ENCODE data around the gene OR2T1. TPM values are rescaled to one million over a fixed set of nuclear protein-coding genes. Genes with fewer than 3 reads are reported as not detected.

Gene OR2T1
- total and polyA plus RNA-seq, 2 of the 8 experiments (the other 6 are each of a cell fraction or from before 2014, with no cell fraction given): not detected

- H2BK20ac ChIP-seq (ENCODE audit: low read length): no peak overlapping the region
- H2BK120ac ChIP-seq (replicated peaks; ENCODE audit: low read depth, low read length): no peak overlapping the region
- H2AFZ ChIP-seq (ENCODE audit: low read length): no peak overlapping the region
- WGBS, 2 experiments (ENCODE audit: extremely low coverage in 1 of 2, insufficient coverage in 1 of 2, insufficient read length in 1 of 2, insufficient replicate concordance in 2 of 2, low coverage in 1 of 2, low lambda C conversion rate in 2 of 2, missing lambda C conversion rate in 1 of 2): 49% methylated on average over 3 of the region's 3 CpGs; no CpG with 5 or more reads in 1 of the 2 experiments
- H2BK5ac ChIP-seq (ENCODE audit: low read depth, low read length): no peak overlapping the region
- H4K8ac ChIP-seq (ENCODE audit: extremely low read depth, insufficient read depth, low read length): no peak overlapping the region
- H3K27ac ChIP-seq (ENCODE audit: low read depth, low read length): no peak overlapping the region
- TF ChIP-seq RAD21 (IDR thresholded peaks at IDR 0.05 in 1 of 2, conservative IDR thresholded peaks at IDR 0.05 in 1 of 2; ENCODE audit: low read depth in 2 of 2, low read length in 2 of 2) (no peak), CHD1 (IDR thresholded peaks at IDR 0.05; ENCODE audit: low read depth, low read length) (no peak), SAP30 (IDR thresholded peaks at IDR 0.05; ENCODE audit: insufficient read depth, insufficient replicate concordance, low read length) (no peak), CREB1 (IDR thresholded peaks at IDR 0.05) (no peak), EP300 (IDR thresholded peaks at IDR 0.05; ENCODE audit: borderline replicate concordance in 1 of 2, low read depth in 2 of 2, low read length in 2 of 2) (no peak), POLR2AphosphoS5 (IDR thresholded peaks at IDR 0.05; ENCODE audit: low read depth, low read length) (no peak), NANOG (IDR thresholded peaks at IDR 0.05; ENCODE audit: insufficient read depth, low read depth, low read length, poor library complexity, severe bottlenecking) (no peak), ASH2L (IDR thresholded peaks at IDR 0.05; ENCODE audit: low read length) (no peak)
- H3K56ac ChIP-seq (replicated peaks; ENCODE audit: insufficient read length, low read depth, low read length): no peak overlapping the region
- no peaks in the 10 kb centered on the region for H3K4me1 ChIP-seq (replicated peaks in 1 of 4; ENCODE audit: control insufficient read depth in 3 of 4, insufficient read depth in 4 of 4, low read length in 3 of 4)
- no peak overlapping the region for H3K14ac ChIP-seq (ENCODE audit: insufficient read length)
- H2AK5ac ChIP-seq (ENCODE audit: low read depth, low read length): no peak overlapping the region
- no peak overlapping the region for H3K4ac ChIP-seq (replicated peaks; ENCODE audit: insufficient read length, low read depth, low read length)
- H2BK12ac ChIP-seq (ENCODE audit: low read depth, low read length): no peak overlapping the region
- CTCF ChIA-PET (ENCODE audit: partially characterized antibody): no interaction called here
- H3K23ac ChIP-seq (ENCODE audit: insufficient read length): no peak overlapping the region
- no peaks in the 10 kb centered on the region for H3K79me1 ChIP-seq (ENCODE audit: low read depth, low read length)
- no peak for DNase-seq (ENCODE audit: low read depth in 1 of 2, low spot score in 2 of 2)
- no peaks in the 10 kb centered on the region; a peak in 1 of 8 replicates for H3K36me3 ChIP-seq (ENCODE audit: control insufficient read depth in 2 of 4, insufficient read depth in 4 of 4, low read length in 3 of 4)
- POLR2A ChIA-PET (ENCODE audit: partially characterized antibody): no interaction called here
- no peak overlapping the region for H4K5ac ChIP-seq (ENCODE audit: insufficient read length, low read depth, low read length)
- H4K20me1 ChIP-seq (replicated peaks in 1 of 2; ENCODE audit: control insufficient read depth in 1 of 2, insufficient read depth in 2 of 2, low read length in 2 of 2): no peaks in the 10 kb centered on the region
- no peaks in the 10 kb centered on the region for H3K79me2 ChIP-seq (ENCODE audit: control insufficient read depth in 1 of 2, insufficient read depth in 2 of 2, low read length in 2 of 2)
- no peak overlapping the region for H2BK15ac ChIP-seq (ENCODE audit: low read length)
- H4K91ac ChIP-seq (replicated peaks; ENCODE audit: insufficient read length, low read length): no peak overlapping the region
- no peak overlapping the region for H3K18ac ChIP-seq (ENCODE audit: extremely low read depth, low read length)
- no peak for FAIRE-seq
- H3K9me3 ChIP-seq (ENCODE audit: insufficient read depth in 2 of 2, low read depth in 1 of 2, low read length in 1 of 2): peaks cover 56 to 60% of the 10 kb centered on the region in 2 experiments
- H3K23me2 ChIP-seq (ENCODE audit: low read depth, low read length): no peaks in the 10 kb centered on the region
- H3K27me3 ChIP-seq (replicated peaks in 1 of 4; ENCODE audit: control insufficient read depth in 3 of 4, extremely low read depth in 1 of 4, insufficient read depth in 3 of 4, low read length in 3 of 4): no peaks in the 10 kb centered on the region
- H3K9ac ChIP-seq (replicated peaks in 1 of 4; ENCODE audit: extremely low read depth in 1 of 4, low read depth in 3 of 4, low read length in 3 of 4): no peak overlapping the region
- H3K4me2 ChIP-seq (ENCODE audit: insufficient read depth in 1 of 2, low read depth in 2 of 2, low read length in 2 of 2): no peak overlapping the region
- H3K4me3 ChIP-seq (ENCODE audit: extremely low read depth in 1 of 4, insufficient read depth in 2 of 4, low read depth in 3 of 4, low read length in 4 of 4): no peak overlapping the region
Observed at GRCh38 chr1:248376916-248377315, 25.9 kb upstream of the OR2T1 start.
